ENCODE data around the gene LRRC36. TPM values are rescaled to one million over a fixed set of nuclear protein-coding genes. Genes with fewer than 3 reads are reported as not detected.

Gene LRRC36
- total and polyA plus RNA-seq, 2 of the 8 experiments (the other 6 are each of a cell fraction or from before 2014, with no cell fraction given), result 0.15 TPM; not detected in 1

- Histone ChIP-seq H3K27ac (ENCODE audit: low read depth, low read length) (no peak overlapping the region), H4K5ac (ENCODE audit: insufficient read length, low read depth, low read length) (no peak overlapping the region), H4K91ac (replicated peaks; ENCODE audit: insufficient read length, low read length) (no peak overlapping the region), H3K4me1 (replicated peaks in 1 of 4; ENCODE audit: control insufficient read depth in 3 of 4, insufficient read depth in 4 of 4, low read length in 3 of 4) (peaks cover 0 to 26% (median 9%) of the 10 kb centered on the region in 4 experiments; a peak in 5 of 7 replicates), H3K4me2 (ENCODE audit: insufficient read depth in 1 of 2, low read depth in 2 of 2, low read length in 2 of 2) (no peak overlapping the region), H3K56ac (replicated peaks; ENCODE audit: insufficient read length, low read depth, low read length) (no peak overlapping the region), H3K27me3 (replicated peaks in 1 of 4; ENCODE audit: control insufficient read depth in 3 of 4, extremely low read depth in 1 of 4, insufficient read depth in 3 of 4, low read length in 3 of 4) (no peaks in the 10 kb centered on the region; a peak in 1 of 7 replicates), H4K20me1 (replicated peaks in 1 of 2; ENCODE audit: control insufficient read depth in 1 of 2, insufficient read depth in 2 of 2, low read length in 2 of 2) (no peaks in the 10 kb centered on the region), H3K9ac (replicated peaks in 1 of 4; ENCODE audit: extremely low read depth in 1 of 4, low read depth in 3 of 4, low read length in 3 of 4) (no peak overlapping the region), H2AK5ac (ENCODE audit: low read depth, low read length) (no peak overlapping the region; the same call in 1 of the 2 replicates), H3K79me1 (ENCODE audit: low read depth, low read length) (no peaks in the 10 kb centered on the region), H3K79me2 (ENCODE audit: control insufficient read depth in 1 of 2, insufficient read depth in 2 of 2, low read length in 2 of 2) (no peaks in the 10 kb centered on the region), H2BK12ac (ENCODE audit: low read depth, low read length) (no peak overlapping the region), H2AFZ (ENCODE audit: low read length) (no peak overlapping the region), H2BK15ac (ENCODE audit: low read length) (no peak overlapping the region), H3K4me3 (ENCODE audit: extremely low read depth in 1 of 4, insufficient read depth in 2 of 4, low read depth in 3 of 4, low read length in 4 of 4) (no peak overlapping the region), H3K14ac (ENCODE audit: insufficient read length) (no peak overlapping the region), H3K36me3 (ENCODE audit: control insufficient read depth in 2 of 4, insufficient read depth in 4 of 4, low read length in 3 of 4) (no peaks in the 10 kb centered on the region), H3K23ac (ENCODE audit: insufficient read length) (no peak overlapping the region), H2BK120ac (replicated peaks; ENCODE audit: low read depth, low read length) (no peak overlapping the region), H4K8ac (ENCODE audit: extremely low read depth, insufficient read depth, low read length) (no peak overlapping the region), H2BK5ac (ENCODE audit: low read depth, low read length) (no peak overlapping the region), H3K18ac (ENCODE audit: extremely low read depth, low read length) (no peak overlapping the region), H3K23me2 (ENCODE audit: low read depth, low read length) (peaks cover 2% of the 10 kb centered on the region; the same call in 1 of the 2 replicates), H2BK20ac (ENCODE audit: low read length) (no peak overlapping the region), H3K4ac (replicated peaks; ENCODE audit: insufficient read length, low read depth, low read length) (no peak overlapping the region), H3K9me3 (ENCODE audit: insufficient read depth in 2 of 2, low read depth in 1 of 2, low read length in 1 of 2) (no peaks in the 10 kb centered on the region)
- POLR2A ChIA-PET (ENCODE audit: partially characterized antibody), result no interaction called here
- FAIRE-seq (no peak), DNase-seq (ENCODE audit: low read depth in 1 of 2, low spot score in 2 of 2) (no peak)
- CTCF ChIA-PET (ENCODE audit: partially characterized antibody), result interaction anchor here (0.6 to 32.4 kb wide), 7 partner anchors 6 to 193 kb away, joined by 3 to 476 read pairs (median 5); partner anchors contain the start of genes TPPP3 and ZDHHC1
- 90% methylated on average over 8 of the region's 8 CpGs; no CpG with 5 or more reads in 1 of the 2 experiments for WGBS, 2 experiments (ENCODE audit: extremely low coverage in 1 of 2, insufficient coverage in 1 of 2, insufficient read length in 1 of 2, insufficient replicate concordance in 2 of 2, low coverage in 1 of 2, low lambda C conversion rate in 2 of 2, missing lambda C conversion rate in 1 of 2)
These were observed 78.7 kb downstream of the LRRC36 start for GRCh38 chr16:67405336-67405735.
